ENCODE results near the gene AHSG. TPM values are rescaled to one million over a fixed set of nuclear protein-coding genes. Genes with fewer than 3 reads are reported as not detected.

Gene AHSG
- total RNA-seq, 1 donor from 2014 or later, result not detected

DNA sequence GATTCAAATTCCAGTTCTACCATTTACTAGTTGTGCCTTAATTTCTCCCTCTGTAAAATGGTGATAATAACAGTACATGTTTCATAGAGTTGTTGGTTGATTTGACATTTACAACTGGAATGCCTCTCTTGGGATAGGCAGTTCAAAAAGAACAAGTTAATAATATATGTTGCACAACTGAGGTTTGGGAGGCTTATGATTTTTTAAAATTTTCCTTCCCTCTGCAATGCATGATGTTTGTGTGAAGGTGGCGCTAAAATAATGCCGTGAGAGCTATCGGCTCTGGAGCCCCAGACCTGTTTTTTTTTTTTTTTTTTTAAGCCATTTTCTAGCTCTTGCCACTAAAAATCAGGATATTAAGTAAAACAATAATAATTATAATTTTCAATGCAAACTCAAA is 23.7 kb upstream of the AHSG start:
- H3K4me3 Mint-ChIP-seq (ENCODE audit: unreplicated experiment), result no peak overlapping the region
- TF ChIP-seq, protein P1, sequence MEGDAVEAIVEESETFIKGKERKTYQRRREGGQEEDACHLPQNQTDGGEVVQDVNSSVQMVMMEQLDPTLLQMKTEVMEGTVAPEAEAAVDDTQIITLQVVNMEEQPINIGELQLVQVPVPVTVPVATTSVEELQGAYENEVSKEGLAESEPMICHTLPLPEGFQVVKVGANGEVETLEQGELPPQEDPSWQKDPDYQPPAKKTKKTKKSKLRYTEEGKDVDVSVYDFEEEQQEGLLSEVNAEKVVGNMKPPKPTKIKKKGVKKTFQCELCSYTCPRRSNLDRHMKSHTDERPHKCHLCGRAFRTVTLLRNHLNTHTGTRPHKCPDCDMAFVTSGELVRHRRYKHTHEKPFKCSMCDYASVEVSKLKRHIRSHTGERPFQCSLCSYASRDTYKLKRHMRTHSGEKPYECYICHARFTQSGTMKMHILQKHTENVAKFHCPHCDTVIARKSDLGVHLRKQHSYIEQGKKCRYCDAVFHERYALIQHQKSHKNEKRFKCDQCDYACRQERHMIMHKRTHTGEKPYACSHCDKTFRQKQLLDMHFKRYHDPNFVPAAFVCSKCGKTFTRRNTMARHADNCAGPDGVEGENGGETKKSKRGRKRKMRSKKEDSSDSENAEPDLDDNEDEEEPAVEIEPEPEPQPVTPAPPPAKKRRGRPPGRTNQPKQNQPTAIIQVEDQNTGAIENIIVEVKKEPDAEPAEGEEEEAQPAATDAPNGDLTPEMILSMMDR (IDR thresholded peaks at IDR 0.05), result peak; percentile 38
- H3K27me3 Mint-ChIP-seq (ENCODE audit: unreplicated experiment), result no peaks in the 10 kb centered on the region
- H3K4me1 Mint-ChIP-seq (ENCODE audit: unreplicated experiment), result no peaks in the 10 kb centered on the region
- H3K36me3 Mint-ChIP-seq (ENCODE audit: unreplicated experiment), result peaks cover 17% of the 10 kb centered on the region
- DNase-seq (ENCODE audit: extremely low spot score, unreplicated experiment), result no peak
- H3K27ac Mint-ChIP-seq (ENCODE audit: unreplicated experiment), result no peak overlapping the region
- no peaks in the 10 kb centered on the region for H3K9me3 Mint-ChIP-seq (ENCODE audit: unreplicated experiment)

DNA sequence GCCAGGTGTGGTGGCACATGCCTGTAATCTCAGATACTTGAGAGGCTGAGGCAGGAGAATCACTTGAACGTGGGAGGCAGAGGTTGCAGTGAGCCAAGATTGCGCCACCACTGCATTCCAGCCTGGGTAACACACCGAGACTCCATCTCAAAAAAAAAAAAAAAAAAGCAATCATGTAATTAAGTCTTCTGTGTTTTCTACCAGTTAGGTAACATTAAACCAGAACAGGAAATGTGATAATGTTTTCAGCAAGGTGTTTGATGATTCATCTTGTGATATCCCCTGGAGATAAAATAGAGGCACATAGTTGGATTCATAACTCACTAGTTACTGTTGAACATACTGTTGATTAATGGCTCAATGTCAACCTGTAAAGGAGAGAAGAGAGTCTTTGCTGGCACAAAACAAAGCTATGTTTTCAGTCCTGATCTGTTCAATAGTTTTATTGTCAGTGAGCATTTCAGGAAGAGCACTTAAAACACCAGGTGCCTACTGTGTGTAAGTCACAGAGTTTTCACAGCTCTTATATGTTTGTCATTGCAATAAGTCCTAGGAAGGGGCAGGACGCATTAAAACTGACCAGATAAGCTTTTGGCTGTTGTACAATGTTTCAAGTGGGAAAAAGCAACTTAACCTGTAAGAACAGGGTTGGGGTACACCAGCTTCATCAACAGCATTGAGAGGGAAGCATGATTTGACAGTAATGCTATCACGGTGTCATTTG is 22.8 kb upstream of the AHSG start:
- no peaks in the 10 kb centered on the region for H3K4me1 Mint-ChIP-seq (ENCODE audit: unreplicated experiment)
- no peaks in the 10 kb centered on the region for H3K27me3 Mint-ChIP-seq (ENCODE audit: unreplicated experiment)
- TF ChIP-seq, protein P1 (IDR thresholded peaks at IDR 0.05), result no peak
- H3K4me3 Mint-ChIP-seq (ENCODE audit: unreplicated experiment), result no peak overlapping the region
- no peak for DNase-seq (ENCODE audit: extremely low spot score, unreplicated experiment)
- H3K9me3 Mint-ChIP-seq (ENCODE audit: unreplicated experiment), result no peaks in the 10 kb centered on the region
- H3K36me3 Mint-ChIP-seq (ENCODE audit: unreplicated experiment), result peaks cover 9% of the 10 kb centered on the region
- no peak overlapping the region for H3K27ac Mint-ChIP-seq (ENCODE audit: unreplicated experiment)

DNA sequence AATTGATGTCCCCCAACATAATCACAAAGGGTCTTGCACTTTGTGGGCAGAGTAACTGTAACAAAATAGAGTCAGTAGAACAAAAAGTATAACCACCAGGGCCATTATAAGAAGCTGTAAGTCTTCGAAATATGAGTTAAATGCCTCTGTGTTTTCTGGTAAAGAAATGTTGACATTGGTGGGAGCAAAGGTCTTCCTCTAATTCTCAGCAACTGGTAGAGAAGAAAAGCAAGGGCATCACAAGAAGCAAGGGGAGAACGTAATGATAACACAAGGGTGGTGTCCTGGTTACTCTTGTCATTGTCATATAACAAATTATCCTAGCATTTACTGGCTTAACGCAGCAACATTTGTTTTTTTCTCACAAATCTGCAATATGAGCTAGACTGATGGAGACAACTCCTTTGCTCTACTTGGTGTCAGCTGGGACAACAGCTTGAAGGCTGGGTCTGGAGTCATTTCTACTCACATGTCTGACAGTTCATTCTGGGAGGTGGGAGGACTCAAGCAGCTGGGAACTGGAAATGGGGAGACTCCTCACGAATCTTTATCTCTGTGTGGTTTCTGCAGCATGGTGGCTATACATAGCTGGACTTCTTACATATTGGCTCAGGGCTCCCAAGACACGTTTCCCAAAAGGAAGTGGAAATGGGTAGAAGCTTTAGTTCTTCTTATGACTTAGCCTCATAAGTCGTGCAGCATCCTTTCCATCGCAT is 22.1 kb upstream of the AHSG start:
- Mint-ChIP-seq H3K27ac (ENCODE audit: unreplicated experiment) (no peak overlapping the region), H3K4me1 (ENCODE audit: unreplicated experiment) (no peaks in the 10 kb centered on the region), H3K4me3 (ENCODE audit: unreplicated experiment) (no peak overlapping the region), H3K9me3 (ENCODE audit: unreplicated experiment) (no peaks in the 10 kb centered on the region), H3K36me3 (ENCODE audit: unreplicated experiment) (peaks cover 4% of the 10 kb centered on the region), H3K27me3 (ENCODE audit: unreplicated experiment) (no peaks in the 10 kb centered on the region)
- DNase-seq (ENCODE audit: extremely low spot score, unreplicated experiment), result no peak
- TF ChIP-seq, protein P1 (IDR thresholded peaks at IDR 0.05), result no peak

DNA sequence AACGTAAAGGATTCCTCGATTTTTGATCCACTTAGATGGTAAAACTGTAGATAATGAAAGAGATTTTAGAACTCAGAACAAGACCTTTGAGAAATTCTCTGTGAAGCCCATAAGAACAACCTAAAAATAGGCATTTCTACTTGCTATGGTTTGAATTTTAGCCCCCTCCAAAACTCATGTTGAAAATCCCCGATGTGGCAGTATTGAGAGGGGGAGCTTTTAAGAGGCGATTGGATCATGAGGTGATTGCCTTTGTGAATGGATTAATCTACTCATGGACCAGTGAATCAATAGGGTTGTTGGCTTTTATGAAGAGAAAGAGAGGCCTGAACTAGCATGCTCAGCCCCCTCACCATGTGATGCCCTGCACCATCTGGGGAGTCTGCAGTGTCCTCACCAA is 20.2 kb upstream of the AHSG start:
- Mint-ChIP-seq H3K9me3 (ENCODE audit: unreplicated experiment) (no peaks in the 10 kb centered on the region), H3K36me3 (ENCODE audit: unreplicated experiment) (no peaks in the 10 kb centered on the region), H3K27ac (ENCODE audit: unreplicated experiment) (no peak overlapping the region), H3K27me3 (ENCODE audit: unreplicated experiment) (no peaks in the 10 kb centered on the region), H3K4me1 (ENCODE audit: unreplicated experiment) (no peaks in the 10 kb centered on the region), H3K4me3 (ENCODE audit: unreplicated experiment) (no peak overlapping the region)
- DNase-seq (ENCODE audit: extremely low spot score, unreplicated experiment), result no peak
- TF ChIP-seq, protein P1 (IDR thresholded peaks at IDR 0.05), result no peak

DNA sequence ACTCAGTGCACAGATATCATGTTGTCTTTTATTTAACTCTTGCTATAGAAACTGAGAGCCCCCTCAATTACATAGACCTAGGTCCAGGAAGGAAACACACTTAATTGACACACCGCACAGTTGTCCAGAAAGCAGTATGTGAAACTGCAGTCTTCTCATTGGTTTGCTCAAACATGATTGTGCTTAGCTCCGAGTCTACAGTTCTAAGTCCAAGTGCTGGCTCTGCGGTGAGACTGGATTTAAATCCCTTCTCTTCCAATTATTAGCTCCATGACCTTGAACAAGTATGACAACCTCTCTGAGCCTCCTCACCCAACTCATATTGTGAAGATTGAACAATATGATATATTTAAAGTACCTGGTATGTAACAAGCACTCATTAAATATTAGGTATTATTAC is 19.0 kb upstream of the AHSG start:
- Mint-ChIP-seq H3K9me3 (ENCODE audit: unreplicated experiment) (no peaks in the 10 kb centered on the region), H3K4me1 (ENCODE audit: unreplicated experiment) (no peaks in the 10 kb centered on the region), H3K27ac (ENCODE audit: unreplicated experiment) (no peak overlapping the region), H3K36me3 (ENCODE audit: unreplicated experiment) (no peaks in the 10 kb centered on the region), H3K4me3 (ENCODE audit: unreplicated experiment) (no peak overlapping the region), H3K27me3 (ENCODE audit: unreplicated experiment) (no peaks in the 10 kb centered on the region)
- no peak for DNase-seq (ENCODE audit: extremely low spot score, unreplicated experiment)
- TF ChIP-seq, protein P1 (IDR thresholded peaks at IDR 0.05), result no peak
